Activated naive CD4-positive, alpha-beta T cell treated with anti-CD3 and anti-CD28 coated beads, Interleukin-2, amount 50 U/mL, for 16 hours (primary cell): ENCODE data around the gene CASR.

Experiments
- DNase-seq: peaks from one replicate; pipeline ENCODE4 v3.0.0-alpha.2; 2020

The CASR gene

DNA sequence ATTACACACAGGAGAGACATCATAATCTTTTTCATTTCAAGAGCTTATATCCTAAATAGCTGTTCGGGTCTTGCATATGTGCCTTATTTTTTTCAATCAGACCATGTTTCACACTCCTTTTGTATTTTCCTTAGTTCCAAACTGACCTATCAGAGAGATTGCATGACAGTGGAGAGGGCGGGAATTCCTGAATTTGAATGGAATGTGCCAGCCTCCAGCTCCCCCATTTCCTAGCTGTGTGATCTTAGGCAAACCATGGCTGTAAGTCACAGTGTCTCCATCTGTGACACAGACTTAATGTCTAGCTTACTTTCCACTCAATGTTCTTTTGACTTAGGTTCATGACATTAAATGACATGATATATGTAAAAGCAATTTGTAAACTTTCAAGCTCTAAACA lies 79.6 kb downstream of the CASR start:
- DNase-seq, result no peak

DNA sequence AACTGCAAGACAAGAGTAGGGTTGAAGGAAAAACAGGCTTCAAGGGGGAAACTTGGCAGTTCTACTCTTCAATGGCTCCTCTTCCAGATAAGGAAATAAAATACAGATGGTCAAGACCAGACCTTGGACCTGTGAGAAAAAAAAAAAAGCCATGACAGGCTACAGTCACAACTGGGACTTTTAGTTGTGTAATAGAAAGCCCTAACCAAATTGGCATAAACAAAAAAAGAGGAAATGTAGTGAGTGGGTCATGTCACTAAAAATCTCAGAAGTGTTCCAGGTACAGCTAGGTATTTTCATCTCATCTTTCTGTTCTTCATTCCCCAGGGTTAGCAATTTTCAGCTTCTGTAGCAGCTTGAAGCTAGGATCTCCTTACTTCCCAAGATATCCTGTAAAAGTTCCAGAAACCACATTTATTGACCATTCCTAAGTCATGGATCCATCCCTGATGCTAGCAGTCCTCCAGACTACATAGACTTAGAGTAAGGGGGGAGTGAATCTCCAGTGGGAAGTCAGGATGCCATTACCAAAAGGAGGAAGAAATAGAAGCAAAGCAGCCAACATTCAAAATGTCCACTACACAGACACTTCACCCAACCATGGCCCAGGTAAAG lies 80.6 kb downstream of the CASR start:
- no peak for DNase-seq

DNA sequence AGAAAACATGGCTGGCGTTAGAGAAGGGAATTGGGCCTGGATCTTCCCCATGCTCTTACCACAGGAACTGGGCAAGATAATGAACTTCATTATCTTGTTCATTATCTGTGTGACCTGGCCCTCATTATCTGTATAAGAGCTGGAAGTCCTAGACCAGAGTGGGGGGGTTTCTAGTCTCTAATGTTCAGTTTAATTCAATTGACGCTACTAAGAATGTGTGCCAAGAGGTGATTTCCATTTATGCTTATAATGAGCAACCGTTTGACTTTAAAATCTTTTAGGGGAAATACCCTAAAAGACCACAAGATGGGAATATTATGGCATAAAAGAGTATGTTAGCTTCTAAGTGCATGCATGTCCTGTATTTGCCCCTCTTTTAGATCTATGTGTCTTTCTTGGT lies 82.5 kb downstream of the CASR start:
- no peak for DNase-seq

DNA sequence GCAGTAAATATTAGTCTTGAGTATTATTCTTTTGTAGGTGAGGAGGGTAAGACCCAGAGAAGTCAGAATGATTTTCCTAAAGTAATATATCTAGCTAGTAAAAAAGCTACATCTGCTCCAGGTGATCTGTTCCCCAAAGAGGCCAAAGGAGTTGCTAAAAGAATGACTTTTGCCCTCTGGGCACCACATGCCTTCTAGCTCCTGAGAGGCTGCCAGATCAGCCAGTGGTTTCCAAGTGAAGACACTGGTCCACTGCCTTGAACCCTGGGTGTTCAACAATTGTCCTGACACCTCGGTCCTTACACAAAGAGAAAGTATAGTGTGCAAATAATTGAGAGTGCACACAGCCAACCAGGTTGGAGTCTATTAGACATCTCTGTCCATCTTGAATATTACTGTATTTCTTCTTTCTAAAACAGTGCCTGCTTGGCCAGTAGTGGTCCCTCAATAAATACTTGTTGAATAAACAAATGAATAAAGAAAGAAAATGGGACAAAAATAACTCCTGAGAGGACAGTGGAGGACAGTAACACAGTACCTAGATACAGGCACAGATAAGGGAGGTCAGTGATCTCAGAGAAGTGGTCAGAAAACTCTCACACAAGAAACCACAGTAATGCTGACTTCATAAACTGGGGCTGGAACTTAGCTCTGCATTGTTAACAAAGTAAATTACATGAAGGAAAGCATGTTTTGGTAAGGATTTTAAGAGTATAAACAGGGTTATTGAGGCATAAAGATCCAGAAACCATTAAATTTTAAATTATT lies 85.0 kb downstream of the CASR start:
- no peak for DNase-seq

DNA sequence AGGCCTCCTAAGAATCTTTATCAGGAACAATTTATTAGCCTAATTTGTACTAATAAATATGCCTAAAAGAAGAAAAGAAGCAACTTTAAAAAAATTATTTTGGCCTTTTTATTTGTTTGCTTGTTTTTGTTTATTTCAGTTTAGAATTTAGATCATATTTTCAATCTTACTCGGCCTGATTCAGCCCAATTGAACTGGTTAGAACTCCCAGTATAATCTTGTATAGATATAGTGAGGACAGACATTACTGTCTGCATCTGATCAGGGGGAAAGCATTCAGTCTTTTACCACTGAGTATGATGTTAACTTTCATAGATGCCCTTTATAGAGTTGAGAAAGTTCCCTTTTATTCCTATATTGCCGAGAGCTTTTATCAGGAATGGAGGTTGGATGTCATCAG lies 85.6 kb downstream of the CASR start:
- no peak for DNase-seq

DNA sequence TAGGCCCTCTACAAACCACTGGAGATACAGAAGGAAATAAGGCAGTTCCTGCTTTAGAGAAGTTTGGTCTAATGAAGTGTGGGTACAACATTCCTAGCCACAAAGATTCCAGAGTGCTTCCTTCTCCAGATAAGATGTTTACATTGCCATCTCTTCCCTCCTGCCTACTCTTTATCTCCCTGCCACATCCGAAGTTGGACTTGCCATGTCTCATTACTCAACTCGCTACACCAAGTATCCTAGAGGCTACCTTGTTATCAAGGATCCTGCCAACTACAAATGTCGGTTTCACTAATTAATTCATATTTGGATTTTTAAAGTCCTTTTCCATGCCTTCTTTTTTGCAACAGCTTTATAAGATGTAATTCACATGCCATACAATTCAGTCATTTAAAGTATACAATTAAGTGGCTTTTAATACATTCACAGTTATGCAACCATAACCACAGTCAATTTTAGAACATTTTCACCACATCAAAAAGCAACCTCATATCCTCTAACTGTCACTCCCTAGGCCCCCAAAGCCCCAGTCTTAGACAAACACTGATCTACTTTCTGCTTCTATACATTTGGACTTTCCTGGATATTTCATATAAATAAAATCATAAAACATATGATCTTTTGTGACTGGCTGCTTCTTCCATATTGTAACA lies 87.9 kb downstream of the CASR start:
- DNase-seq, result no peak

GRCh38 chr3:122272879-122273278 lies 89.4 kb downstream of the CASR start:
- DNase-seq, result no peak

DNA sequence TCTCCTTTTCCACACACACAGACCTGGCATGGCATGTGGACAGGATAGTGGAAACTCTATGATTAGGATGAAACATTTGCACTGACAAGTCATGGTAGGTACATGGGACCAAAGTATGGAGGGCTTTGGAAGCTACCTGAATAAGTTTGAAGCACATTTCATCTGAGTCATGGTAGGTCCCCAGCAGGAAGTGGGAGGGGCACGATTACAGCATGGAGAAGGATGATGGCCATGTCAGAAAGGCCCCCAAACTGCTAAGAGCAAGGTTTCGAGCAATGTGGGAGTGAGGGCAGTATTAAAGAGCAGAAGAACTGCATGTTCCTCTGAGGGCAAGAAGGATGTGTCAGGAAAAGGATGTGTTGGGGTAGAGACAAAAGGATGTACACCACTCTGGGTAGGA lies 90.0 kb downstream of the CASR start:
- DNase-seq, result no peak

DNA sequence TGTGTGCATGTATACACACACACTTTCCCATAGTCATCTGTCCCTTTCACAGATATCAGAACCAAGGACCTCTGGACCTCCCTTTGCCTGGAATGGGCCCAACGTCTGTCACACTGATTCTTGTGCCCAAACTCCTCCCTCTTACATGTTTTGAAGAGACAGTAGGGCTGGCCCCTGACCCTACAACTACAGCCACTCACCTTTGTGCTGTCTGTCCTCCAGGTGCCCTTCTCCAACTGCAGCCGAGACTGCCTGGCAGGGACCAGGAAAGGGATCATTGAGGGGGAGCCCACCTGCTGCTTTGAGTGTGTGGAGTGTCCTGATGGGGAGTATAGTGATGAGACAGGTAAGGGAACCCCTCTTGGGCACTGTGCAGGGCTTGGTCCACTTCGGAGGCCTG lies 98.4 kb downstream of the CASR start:
- DNase-seq, result no peak

- no peak for DNase-seq
Observed at GRCh38 chr3:122283796-122284445, 100.5 kb downstream of the CASR start.

DNA sequence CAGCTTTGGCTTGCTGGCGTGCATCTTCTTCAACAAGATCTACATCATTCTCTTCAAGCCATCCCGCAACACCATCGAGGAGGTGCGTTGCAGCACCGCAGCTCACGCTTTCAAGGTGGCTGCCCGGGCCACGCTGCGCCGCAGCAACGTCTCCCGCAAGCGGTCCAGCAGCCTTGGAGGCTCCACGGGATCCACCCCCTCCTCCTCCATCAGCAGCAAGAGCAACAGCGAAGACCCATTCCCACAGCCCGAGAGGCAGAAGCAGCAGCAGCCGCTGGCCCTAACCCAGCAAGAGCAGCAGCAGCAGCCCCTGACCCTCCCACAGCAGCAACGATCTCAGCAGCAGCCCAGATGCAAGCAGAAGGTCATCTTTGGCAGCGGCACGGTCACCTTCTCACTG lies 101.0 kb downstream of the CASR start:
- no peak for DNase-seq

DNA sequence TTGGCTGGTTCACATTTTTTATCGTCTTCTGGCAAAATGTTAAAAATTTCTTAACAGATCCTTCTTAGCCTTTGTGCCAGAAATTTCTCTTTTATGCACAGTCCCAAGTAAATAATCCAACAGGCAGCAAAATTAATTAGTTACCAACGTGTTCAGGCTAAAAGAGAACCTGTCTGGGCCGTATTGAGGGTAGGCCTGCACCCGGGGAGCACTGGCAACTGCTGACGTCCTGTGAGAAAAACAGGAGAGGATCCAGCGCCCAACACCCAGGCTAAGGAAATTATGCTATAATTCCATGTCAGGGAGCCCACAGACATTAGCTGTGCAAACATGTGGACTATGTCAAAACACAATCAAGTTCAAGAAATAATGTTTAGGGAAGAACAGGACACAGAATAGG lies 110.9 kb downstream of the CASR start:
- DNase-seq, result no peak

DNA sequence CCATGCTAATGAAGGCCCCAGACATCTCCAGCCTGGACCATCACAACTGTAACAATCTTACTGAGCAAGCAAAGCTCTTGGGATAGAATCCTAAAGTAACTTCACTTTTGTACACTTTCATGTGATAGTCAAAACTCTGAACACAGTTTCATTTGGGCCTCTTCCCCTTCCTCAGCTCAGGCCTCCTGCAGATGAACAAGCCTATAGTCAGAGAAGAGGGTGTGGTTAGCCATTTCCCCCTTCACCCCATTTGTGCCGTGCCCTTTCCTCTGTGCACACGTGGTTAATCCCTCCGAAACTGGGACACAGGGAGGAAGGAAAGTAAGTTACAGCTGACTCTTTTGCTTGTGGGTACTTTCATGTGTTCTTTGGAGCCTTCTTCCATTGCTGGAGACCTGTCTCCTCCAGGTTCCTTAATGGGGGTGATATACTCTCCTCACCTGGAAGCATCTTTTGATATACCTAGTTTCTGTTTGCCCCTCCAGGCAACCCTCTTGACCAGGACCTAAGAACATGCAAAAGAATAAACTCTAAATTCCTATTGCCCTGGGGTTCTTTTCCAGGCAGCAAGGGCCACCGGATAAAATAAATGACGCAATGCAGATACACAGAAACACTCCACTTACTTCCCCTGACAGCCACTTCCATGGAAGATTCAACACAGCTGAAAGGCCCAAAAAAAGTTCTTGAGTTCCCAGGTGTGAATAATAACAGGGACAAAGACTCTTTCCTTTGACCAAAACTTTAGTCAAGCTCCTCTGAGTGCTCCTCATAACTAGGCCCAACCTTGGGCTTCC lies 112.0 kb downstream of the CASR start:
- no peak for DNase-seq

GRCh38 chr3:122298239-122298638 lies 114.8 kb downstream of the CASR start:
- DNase-seq, result no peak

DNA sequence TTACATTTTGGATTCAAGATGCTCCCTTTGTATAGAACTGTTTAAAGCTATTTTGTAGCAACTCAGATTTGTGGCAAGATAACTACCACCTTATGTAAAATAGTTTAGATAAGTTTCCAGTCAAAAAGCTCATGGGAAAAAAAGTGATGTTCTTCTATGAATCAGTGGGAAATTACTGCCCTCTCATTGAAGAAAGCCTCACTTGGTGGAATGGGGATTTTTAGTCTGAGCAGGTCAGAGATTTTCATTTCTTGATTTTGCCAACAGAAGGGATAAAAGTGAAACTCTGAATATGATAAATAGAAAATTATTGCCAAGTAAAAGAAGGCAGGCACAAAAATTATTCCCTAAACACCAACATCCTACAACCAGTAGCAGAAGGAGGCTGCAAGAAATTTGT lies 115.7 kb downstream of the CASR start:
- no peak for DNase-seq

- DNase-seq, result peak; percentile 27
Observed at GRCh38 chr3:122299872-122300460, 116.5 kb downstream of the CASR start.

DNA sequence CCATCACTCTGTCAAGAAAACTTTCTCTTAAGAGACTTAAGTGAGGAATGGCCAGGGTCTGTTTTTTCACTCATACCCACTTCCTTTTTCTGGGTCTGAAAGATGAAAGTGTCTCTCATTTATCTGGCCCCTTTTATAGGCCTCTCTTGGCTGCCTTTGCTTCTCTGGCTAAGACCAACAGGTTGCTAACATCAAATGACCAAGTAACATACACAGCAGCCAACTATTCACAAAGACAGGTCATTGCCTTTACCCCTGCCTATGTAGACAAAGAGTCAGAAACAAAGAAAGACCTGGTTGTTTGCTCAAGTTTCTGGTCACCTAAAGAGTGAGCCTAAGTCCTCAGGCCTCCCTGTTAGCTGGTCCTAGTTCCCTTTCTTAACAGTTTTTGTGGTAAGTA lies 117.6 kb downstream of the CASR start:
- DNase-seq, result no peak

- DNase-seq, result no peak
Observed at GRCh38 chr3:122305818-122306621, 122.6 kb downstream of the CASR start.

DNA sequence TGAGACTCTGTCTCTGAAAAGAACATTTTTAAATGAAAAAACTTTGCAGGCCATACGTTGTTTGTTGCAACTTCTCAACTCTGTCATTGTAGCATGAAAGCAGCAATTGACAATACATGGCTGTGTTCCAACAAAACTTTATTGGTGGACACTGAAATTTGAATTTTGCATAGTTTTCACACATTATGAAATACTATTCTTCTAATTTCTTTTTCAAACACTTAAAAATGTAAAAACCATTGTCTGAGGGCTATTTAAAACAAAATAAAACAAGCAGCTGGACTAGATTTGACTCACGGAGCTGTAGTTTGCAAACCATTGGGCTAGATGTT lies 123.1 kb downstream of the CASR start:
- DNase-seq, result no peak

- no peak for DNase-seq
Observed at GRCh38 chr3:122307094-122307687, 123.7 kb downstream of the CASR start.

GRCh38 chr3:122307976-122308375 lies 124.5 kb downstream of the CASR start:
- DNase-seq, result no peak
